ENCODE measurements around the gene KLK4. TPM values are rescaled to one million over a fixed set of nuclear protein-coding genes. Genes with fewer than 3 reads are reported as not detected.

KLK4 gene
- total RNA-seq, 1 experiment from 2014 or later, result not detected

DNA sequence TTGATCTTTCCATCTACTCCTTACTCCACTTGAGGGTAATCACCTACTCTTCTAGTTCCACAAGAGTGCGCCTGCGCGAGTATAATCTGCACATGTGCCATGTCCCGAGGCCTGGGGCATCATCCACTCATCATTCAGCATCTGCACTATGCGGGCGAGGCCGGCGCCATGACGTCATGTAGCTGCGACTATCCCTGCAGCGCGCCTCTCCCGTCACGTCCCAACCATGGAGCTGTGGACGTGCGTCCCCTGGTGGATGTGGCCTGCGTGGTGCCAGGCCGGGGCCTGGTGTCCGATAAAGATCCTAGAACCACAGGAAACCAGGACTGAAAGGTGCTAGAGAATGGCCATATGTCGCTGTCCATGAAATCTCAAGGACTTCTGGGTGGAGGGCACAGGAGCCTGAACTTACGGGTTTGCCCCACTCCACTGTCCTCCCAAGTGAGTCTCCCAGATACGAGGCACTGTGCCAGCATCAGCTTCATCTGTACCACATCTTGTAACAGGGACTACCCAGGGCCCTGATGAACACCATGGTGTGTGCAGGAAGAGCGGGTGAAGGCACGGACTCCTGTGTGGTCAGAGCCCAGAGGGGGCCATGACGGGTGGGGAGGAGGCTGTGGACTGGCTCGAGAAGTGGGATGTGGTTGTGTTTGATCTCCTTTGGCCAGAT is 40.6 kb downstream of the KLK4 start:
- CTCF ChIA-PET, result no interaction called here
- TF ChIP-seq, protein P1, sequence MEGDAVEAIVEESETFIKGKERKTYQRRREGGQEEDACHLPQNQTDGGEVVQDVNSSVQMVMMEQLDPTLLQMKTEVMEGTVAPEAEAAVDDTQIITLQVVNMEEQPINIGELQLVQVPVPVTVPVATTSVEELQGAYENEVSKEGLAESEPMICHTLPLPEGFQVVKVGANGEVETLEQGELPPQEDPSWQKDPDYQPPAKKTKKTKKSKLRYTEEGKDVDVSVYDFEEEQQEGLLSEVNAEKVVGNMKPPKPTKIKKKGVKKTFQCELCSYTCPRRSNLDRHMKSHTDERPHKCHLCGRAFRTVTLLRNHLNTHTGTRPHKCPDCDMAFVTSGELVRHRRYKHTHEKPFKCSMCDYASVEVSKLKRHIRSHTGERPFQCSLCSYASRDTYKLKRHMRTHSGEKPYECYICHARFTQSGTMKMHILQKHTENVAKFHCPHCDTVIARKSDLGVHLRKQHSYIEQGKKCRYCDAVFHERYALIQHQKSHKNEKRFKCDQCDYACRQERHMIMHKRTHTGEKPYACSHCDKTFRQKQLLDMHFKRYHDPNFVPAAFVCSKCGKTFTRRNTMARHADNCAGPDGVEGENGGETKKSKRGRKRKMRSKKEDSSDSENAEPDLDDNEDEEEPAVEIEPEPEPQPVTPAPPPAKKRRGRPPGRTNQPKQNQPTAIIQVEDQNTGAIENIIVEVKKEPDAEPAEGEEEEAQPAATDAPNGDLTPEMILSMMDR (IDR thresholded peaks at IDR 0.05; ENCODE audit: unreplicated experiment), result no peak
- BruUV-seq (replicated peaks), result no TSS peak
- Mint-ChIP-seq H3K27me3 (ENCODE audit: insufficient read depth, unreplicated experiment) (peaks cover 26% of the 10 kb centered on the region), H3K4me1 (ENCODE audit: insufficient read depth, unreplicated experiment) (no peaks in the 10 kb centered on the region), H3K27ac (ENCODE audit: low read depth, unreplicated experiment) (no peak overlapping the region), H3K36me3 (ENCODE audit: insufficient read depth, unreplicated experiment) (no peaks in the 10 kb centered on the region), H3K9me3 (ENCODE audit: unreplicated experiment) (no peaks in the 10 kb centered on the region), H3K4me3 (ENCODE audit: unreplicated experiment) (no peak overlapping the region)
- POLR2A ChIA-PET, result no interaction called here
- DNase-seq (ENCODE audit: unreplicated experiment), result no peak
- intact Hi-C loops (cut with micrococcal nuclease), result no loop called here

DNA sequence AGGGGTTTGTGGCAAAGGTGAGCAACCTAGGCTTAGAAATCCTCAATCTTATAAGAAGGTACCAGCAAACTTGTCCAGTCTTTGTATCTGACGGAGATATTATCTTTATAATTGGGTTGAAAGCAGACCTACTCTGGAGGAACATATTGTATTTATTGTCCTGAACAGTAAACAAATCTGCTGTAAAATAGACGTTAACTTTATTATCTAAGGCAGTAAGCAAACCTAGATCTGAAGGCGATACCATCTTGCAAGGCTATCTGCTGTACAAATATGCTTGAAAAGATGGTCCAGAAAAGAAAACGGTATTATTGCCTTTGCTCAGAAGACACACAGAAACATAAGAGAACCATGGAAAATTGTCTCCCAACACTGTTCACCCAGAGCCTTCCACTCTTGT is 41.7 kb downstream of the KLK4 start:
- Mint-ChIP-seq H3K9me3 (ENCODE audit: unreplicated experiment) (no peaks in the 10 kb centered on the region), H3K4me3 (ENCODE audit: unreplicated experiment) (no peak overlapping the region), H3K27ac (ENCODE audit: low read depth, unreplicated experiment) (no peak overlapping the region), H3K27me3 (ENCODE audit: insufficient read depth, unreplicated experiment) (peaks cover 30% of the 10 kb centered on the region), H3K4me1 (ENCODE audit: insufficient read depth, unreplicated experiment) (no peaks in the 10 kb centered on the region), H3K36me3 (ENCODE audit: insufficient read depth, unreplicated experiment) (no peaks in the 10 kb centered on the region)
- no TSS peak for BruUV-seq (replicated peaks)
- no peak for DNase-seq (ENCODE audit: unreplicated experiment)
- CTCF ChIA-PET, result interaction anchor here (0.6 kb wide), 1 partner anchor 907 kb away, joined by 3 read pairs; no protein-coding TSS in a partner anchor
- intact Hi-C loops (cut with micrococcal nuclease), result no loop called here
- POLR2A ChIA-PET, result no interaction called here
- TF ChIP-seq, protein P1 (IDR thresholded peaks at IDR 0.05; ENCODE audit: unreplicated experiment), result no peak

DNA sequence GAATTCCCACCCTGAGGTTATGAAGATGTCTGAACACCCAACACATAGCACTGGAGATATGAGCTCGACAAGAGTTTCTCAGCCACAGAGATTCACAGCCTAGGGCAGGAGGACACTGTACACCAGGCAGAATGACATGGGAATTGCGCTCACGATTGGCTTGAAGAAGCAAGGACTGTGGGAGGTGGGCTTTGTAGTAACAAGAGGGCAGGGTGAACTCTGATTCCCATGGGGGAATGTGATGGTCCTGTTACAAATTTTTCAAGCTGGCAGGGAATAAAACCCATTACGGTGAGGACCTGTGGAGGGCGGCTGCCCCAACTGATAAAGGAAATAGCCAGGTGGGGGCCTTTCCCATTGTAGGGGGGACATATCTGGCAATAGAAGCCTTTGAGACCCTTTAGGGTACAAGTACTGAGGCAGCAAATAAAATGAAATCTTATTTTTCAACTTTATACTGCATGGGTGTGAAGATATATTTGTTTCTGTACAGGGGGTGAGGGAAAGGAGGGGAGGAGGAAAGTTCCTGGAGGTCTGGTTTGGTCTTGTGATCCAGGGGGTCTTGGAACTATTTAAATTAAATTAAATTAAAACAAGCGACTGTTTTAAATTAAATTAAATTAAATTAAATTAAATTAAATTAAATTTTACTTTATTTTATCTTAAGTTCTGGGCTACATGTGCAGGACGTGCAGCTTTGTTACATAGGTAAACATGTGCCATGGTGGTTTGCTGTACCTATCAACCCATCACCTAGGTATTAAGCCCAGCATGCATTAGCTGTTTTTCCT is 49.5 kb downstream of the KLK4 start:
- ChIA-PET POLR2A (interaction anchor here (0.6 kb wide), 1 partner anchor 84 kb away, joined by 3 read pairs; no protein-coding TSS in a partner anchor), CTCF (interaction anchor here (0.5 to 1.1 kb wide), 4 partner anchors 23 to 494 kb away, joined by 3 to 4 read pairs (median 4); no protein-coding TSS in a partner anchor)
- intact Hi-C loops (cut with micrococcal nuclease), result no loop called here
- no peak overlapping the region for H3K27ac Mint-ChIP-seq (ENCODE audit: low read depth, unreplicated experiment)
- H3K4me1 Mint-ChIP-seq (ENCODE audit: insufficient read depth, unreplicated experiment), result peaks cover 6% of the 10 kb centered on the region
- H3K9me3 Mint-ChIP-seq (ENCODE audit: unreplicated experiment), result peaks cover 9% of the 10 kb centered on the region
- no peak overlapping the region for H3K4me3 Mint-ChIP-seq (ENCODE audit: unreplicated experiment)
- TF ChIP-seq, protein P1 (IDR thresholded peaks at IDR 0.05; ENCODE audit: unreplicated experiment), result no peak
- no peak for DNase-seq (ENCODE audit: unreplicated experiment)
- H3K36me3 Mint-ChIP-seq (ENCODE audit: insufficient read depth, unreplicated experiment), result no peaks in the 10 kb centered on the region
- BruUV-seq (replicated peaks), result no TSS peak
- H3K27me3 Mint-ChIP-seq (ENCODE audit: insufficient read depth, unreplicated experiment), result peaks cover 32% of the 10 kb centered on the region

DNA sequence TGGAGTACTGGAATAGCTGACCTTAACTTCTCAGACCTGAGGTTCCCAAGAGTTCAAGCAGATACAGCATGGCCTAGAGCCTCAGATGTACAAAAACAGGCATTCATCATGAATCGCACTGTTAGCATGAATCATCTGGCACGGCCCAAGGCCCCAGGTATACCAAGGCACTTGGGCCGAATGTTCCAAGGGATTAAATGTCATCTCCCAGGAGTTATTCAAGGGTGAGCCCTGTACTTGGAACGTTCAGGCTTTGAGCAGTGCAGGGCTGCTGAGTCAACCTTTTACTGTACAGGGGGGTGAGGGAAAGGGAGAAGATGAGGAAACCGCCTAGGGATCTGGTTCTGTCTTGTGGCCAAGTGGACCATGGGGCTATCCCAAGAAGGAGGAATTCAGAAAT is 50.2 kb downstream of the KLK4 start:
- intact Hi-C loops (cut with micrococcal nuclease), result no loop called here
- ChIA-PET POLR2A (interaction anchor here (0.6 to 1.2 kb wide), 3 partner anchors 14 to 85 kb away, joined by 3 to 5 read pairs (median 3); no protein-coding TSS in a partner anchor), CTCF (interaction anchor here (0.5 to 0.8 kb wide), 2 partner anchors 59 to 63 kb away, joined by 3 to 4 read pairs; no protein-coding TSS in a partner anchor)
- TF ChIP-seq, protein P1 (IDR thresholded peaks at IDR 0.05; ENCODE audit: unreplicated experiment), result no peak
- Mint-ChIP-seq H3K9me3 (ENCODE audit: unreplicated experiment) (peaks cover 9% of the 10 kb centered on the region), H3K27me3 (ENCODE audit: insufficient read depth, unreplicated experiment) (peaks cover 32% of the 10 kb centered on the region), H3K4me1 (ENCODE audit: insufficient read depth, unreplicated experiment) (peaks cover 6% of the 10 kb centered on the region), H3K4me3 (ENCODE audit: unreplicated experiment) (no peak overlapping the region), H3K36me3 (ENCODE audit: insufficient read depth, unreplicated experiment) (no peaks in the 10 kb centered on the region), H3K27ac (ENCODE audit: low read depth, unreplicated experiment) (no peak overlapping the region)
- peak; percentile 36 for DNase-seq (ENCODE audit: unreplicated experiment)
- BruUV-seq (replicated peaks), result no TSS peak

All from MCF 10A (cell line).